ENCODE measurements around the gene LRAT.

Gene LRAT

GRCh38 chr4:154757713-154758112 lies 13.9 kb downstream of the LRAT start:
- Histone ChIP-seq H3K27ac (ENCODE audit: insufficient read depth, low read length, poor library complexity, severe bottlenecking) (no peak overlapping the region), H3K27me3 (replicated peaks; ENCODE audit: control insufficient read depth, insufficient read depth, low read length, poor library complexity, severe bottlenecking) (no peaks in the 10 kb centered on the region), H3K9me3 (ENCODE audit: control insufficient read depth, low read length) (no peaks in the 10 kb centered on the region), H3K4me3 (ENCODE audit: insufficient read depth, low read depth, low read length, poor library complexity, severe bottlenecking) (no peak overlapping the region), H3K4me1 (ENCODE audit: control insufficient read depth, insufficient read depth, low read length, poor library complexity, severe bottlenecking) (no peaks in the 10 kb centered on the region), H3K36me3 (ENCODE audit: control insufficient read depth, insufficient read depth, low read length) (no peaks in the 10 kb centered on the region)
- DNase-seq = no peak

GRCh38 chr4:154760895-154761294 lies 17.1 kb downstream of the LRAT start:
- Histone ChIP-seq H3K9me3 (ENCODE audit: control insufficient read depth, low read length) (no peaks in the 10 kb centered on the region), H3K4me3 (ENCODE audit: insufficient read depth, low read depth, low read length, poor library complexity, severe bottlenecking) (no peak overlapping the region), H3K27me3 (replicated peaks; ENCODE audit: control insufficient read depth, insufficient read depth, low read length, poor library complexity, severe bottlenecking) (no peaks in the 10 kb centered on the region), H3K36me3 (ENCODE audit: control insufficient read depth, insufficient read depth, low read length) (no peaks in the 10 kb centered on the region), H3K27ac (ENCODE audit: insufficient read depth, low read length, poor library complexity, severe bottlenecking) (no peak overlapping the region), H3K4me1 (ENCODE audit: control insufficient read depth, insufficient read depth, low read length, poor library complexity, severe bottlenecking) (no peaks in the 10 kb centered on the region)
- no peak for DNase-seq

DNA sequence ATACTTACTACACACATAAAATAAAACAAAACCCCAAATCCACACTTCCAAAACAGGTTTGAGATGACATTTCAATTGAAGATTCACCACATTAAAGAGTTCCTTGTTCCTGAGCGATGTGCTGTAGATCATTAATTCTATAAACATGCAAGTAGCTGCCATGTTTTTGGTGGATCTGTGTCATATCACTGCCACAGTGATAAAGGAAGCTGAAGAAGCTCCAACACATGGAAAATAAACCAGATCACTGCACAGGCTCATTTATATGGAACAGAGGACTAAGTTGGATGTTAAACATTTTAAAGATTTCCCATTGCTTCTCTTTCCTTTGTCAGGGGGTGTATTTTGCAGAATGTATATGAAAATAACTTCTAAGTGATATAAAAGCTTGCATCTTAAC lies 34.5 kb downstream of the LRAT start:
- Histone ChIP-seq H3K27ac (ENCODE audit: insufficient read depth, low read length, poor library complexity, severe bottlenecking) (no peak overlapping the region), H3K4me1 (ENCODE audit: control insufficient read depth, insufficient read depth, low read length, poor library complexity, severe bottlenecking) (no peaks in the 10 kb centered on the region), H3K27me3 (replicated peaks; ENCODE audit: control insufficient read depth, insufficient read depth, low read length, poor library complexity, severe bottlenecking) (peaks cover 4% of the 10 kb centered on the region), H3K4me3 (ENCODE audit: insufficient read depth, low read depth, low read length, poor library complexity, severe bottlenecking) (no peak overlapping the region), H3K9me3 (ENCODE audit: control insufficient read depth, low read length) (no peaks in the 10 kb centered on the region), H3K36me3 (ENCODE audit: control insufficient read depth, insufficient read depth, low read length) (no peaks in the 10 kb centered on the region)
- DNase-seq = no peak

GRCh38 chr4:154779362-154779947 lies 35.7 kb downstream of the LRAT start:
- H3K4me1 ChIP-seq (ENCODE audit: control insufficient read depth, insufficient read depth, low read length, poor library complexity, severe bottlenecking) = no peaks in the 10 kb centered on the region
- H3K36me3 ChIP-seq (ENCODE audit: control insufficient read depth, insufficient read depth, low read length) = no peaks in the 10 kb centered on the region
- no peaks in the 10 kb centered on the region for H3K9me3 ChIP-seq (ENCODE audit: control insufficient read depth, low read length)
- H3K27ac ChIP-seq (ENCODE audit: insufficient read depth, low read length, poor library complexity, severe bottlenecking) = no peak overlapping the region
- DNase-seq = no peak
- H3K27me3 ChIP-seq (replicated peaks; ENCODE audit: control insufficient read depth, insufficient read depth, low read length, poor library complexity, severe bottlenecking) = peaks cover 4% of the 10 kb centered on the region
- H3K4me3 ChIP-seq (ENCODE audit: insufficient read depth, low read depth, low read length, poor library complexity, severe bottlenecking) = no peak overlapping the region

GRCh38 chr4:154781126-154781982 lies 37.6 kb downstream of the LRAT start, which contains the start of gene RBM46:
Gene RBM46 (plus strand): TSS chr4:154781272. CDS start chr4:154796753, 15,481 bp downstream.
- Histone ChIP-seq H3K27ac (ENCODE audit: insufficient read depth, low read length, poor library complexity, severe bottlenecking) (no peak within 1 kb of the TSS), H3K36me3 (ENCODE audit: control insufficient read depth, insufficient read depth, low read length) (no peaks in the 10 kb centered on the region), H3K4me1 (ENCODE audit: control insufficient read depth, insufficient read depth, low read length, poor library complexity, severe bottlenecking) (no peaks in the 10 kb centered on the region), H3K9me3 (ENCODE audit: control insufficient read depth, low read length) (no peaks in the 10 kb centered on the region), H3K4me3 (ENCODE audit: insufficient read depth, low read depth, low read length, poor library complexity, severe bottlenecking) (no peak within 1 kb of the TSS), H3K27me3 (replicated peaks; ENCODE audit: control insufficient read depth, insufficient read depth, low read length, poor library complexity, severe bottlenecking) (peaks cover 4% of the 10 kb centered on the region)
- DNase-seq = no peak

- Histone ChIP-seq H3K27me3 (replicated peaks; ENCODE audit: control insufficient read depth, insufficient read depth, low read length, poor library complexity, severe bottlenecking) (peaks cover 4% of the 10 kb centered on the region), H3K36me3 (ENCODE audit: control insufficient read depth, insufficient read depth, low read length) (no peaks in the 10 kb centered on the region), H3K9me3 (ENCODE audit: control insufficient read depth, low read length) (no peaks in the 10 kb centered on the region), H3K4me3 (ENCODE audit: insufficient read depth, low read depth, low read length, poor library complexity, severe bottlenecking) (no peak overlapping the region), H3K4me1 (ENCODE audit: control insufficient read depth, insufficient read depth, low read length, poor library complexity, severe bottlenecking) (no peaks in the 10 kb centered on the region), H3K27ac (ENCODE audit: insufficient read depth, low read length, poor library complexity, severe bottlenecking) (no peak overlapping the region)
- no peak for DNase-seq
Measured at GRCh38 chr4:154781983-154782293, 38.1 kb downstream of the LRAT start.
